H1 (cell line): ENCODE data around the gene EPS8L1. TPM values are rescaled to one million over a fixed set of nuclear protein-coding genes. Genes with fewer than 3 reads are reported as not detected.
A peak's percentile ranks its signal among the peaks of the same experiment; 100 is the strongest.

ENCODE experiments used
- CTCF ChIA-PET: fragments of 300-600 bp; sonication (Branson Sonifier 250); formaldehyde crosslinking; loops from one replicate; lab custom pipeline; 2021; ENCODE audit not compliant: partially characterized antibody; lab: Charles Lee
- POLR2A ChIA-PET: fragments of 300-600 bp; sonication (Branson Sonifier 250); formaldehyde crosslinking; loops from one replicate; lab custom pipeline; 2021; ENCODE audit warnings: inconsistent platforms; ENCODE audit not compliant: partially characterized antibody; lab: Charles Lee
- DNase-seq, 2 experiments: peaks; one replicate each; pipeline versions ENCODE4 v3.0.0 to v3.0.0-alpha.2; 2010 to 2022; ENCODE audit warnings: low spot score in 2 of 2, low read depth in 1 of 2, mixed read lengths in 1 of 2
- FAIRE-seq: peaks from 2 replicates; lab custom pipeline; 2011; peaks lifted over from hg19 to GRCh38; lab: Jason Lieb, UNC
- H2AFZ ChIP-seq: 2 replicates; pipeline ENCODE4 v1.8.1; 2012; ENCODE audit warnings: low read length, inconsistent platforms
- H2AK5ac ChIP-seq: 2 replicates; pipeline ENCODE4 v1.6.1; 2013; ENCODE audit warnings: low read depth, low read length
- H2BK120ac ChIP-seq: replicated peaks from 2 replicates; pipeline ENCODE3; 2013; ENCODE audit warnings: low read depth, low read length, inconsistent platforms
- H2BK12ac ChIP-seq: 2 replicates; pipeline ENCODE4 v1.6.1; 2013; ENCODE audit warnings: low read depth, low read length
- H2BK15ac ChIP-seq: 2 replicates; pipeline ENCODE4 v1.6.1; 2013; ENCODE audit warnings: low read length
- H2BK20ac ChIP-seq: 2 replicates; pipeline ENCODE4 v1.6.1; 2013; ENCODE audit warnings: low read length
- H2BK5ac ChIP-seq: 2 replicates; pipeline ENCODE4 v1.6.1; 2013; ENCODE audit warnings: low read depth, low read length
- H3K14ac ChIP-seq: 2 replicates; pipeline ENCODE4 v1.6.1; 2013; ENCODE audit warnings: inconsistent platforms; ENCODE audit not compliant: insufficient read length
- H3K18ac ChIP-seq: 2 replicates; pipeline ENCODE4 v1.6.1; 2013; ENCODE audit warnings: low read length; ENCODE audit errors: extremely low read depth
- H3K23ac ChIP-seq: 2 replicates; pipeline ENCODE4 v1.6.1; 2013; ENCODE audit warnings: inconsistent platforms; ENCODE audit not compliant: insufficient read length
- H3K23me2 ChIP-seq: 2 replicates; pipeline ENCODE4 v1.6.1; 2013; ENCODE audit warnings: low read depth, low read length
- H3K27ac ChIP-seq: 2 replicates; pipeline ENCODE4 v1.6.1; 2011; ENCODE audit warnings: low read depth, low read length, inconsistent platforms
- H3K27me3 ChIP-seq, 4 experiments: replicated peaks in 1 of 4; 1 replicate in 1 of 4; 2 replicates in 3 of 4; pipeline versions ENCODE4 v1.6.1 to v1.8.1; 2011 to 2013; ENCODE audit warnings: low read length in 3 of 4, mild to moderate bottlenecking in 3 of 4, inconsistent platforms in 2 of 4, mixed read lengths in 2 of 4, moderate library complexity in 1 of 4; ENCODE audit not compliant: control insufficient read depth in 3 of 4, insufficient read depth in 3 of 4; ENCODE audit errors: extremely low read depth in 1 of 4
- H3K36me3 ChIP-seq, 4 experiments: 2 replicates each; pipeline versions ENCODE4 v1.6.1 to v1.8.1; 2011 to 2013; ENCODE audit warnings: mild to moderate bottlenecking in 4 of 4, low read length in 3 of 4, moderate library complexity in 2 of 4, control low read depth in 1 of 4, inconsistent platforms in 1 of 4; ENCODE audit not compliant: insufficient read depth in 4 of 4, control insufficient read depth in 2 of 4
- H3K4ac ChIP-seq: replicated peaks from 2 replicates; pipeline ENCODE3; 2013; ENCODE audit warnings: low read length, low read depth, mixed read lengths, inconsistent platforms; ENCODE audit not compliant: insufficient read length
- H3K4me1 ChIP-seq, 4 experiments: replicated peaks in 1 of 4; 1 replicate in 1 of 4; 2 replicates in 3 of 4; pipeline versions ENCODE4 v1.6.1 to v1.8.1; 2011 to 2013; ENCODE audit warnings: low read length in 3 of 4, inconsistent platforms in 2 of 4, mixed read lengths in 1 of 4; ENCODE audit not compliant: insufficient read depth in 4 of 4, control insufficient read depth in 3 of 4
- H3K4me2 ChIP-seq, 2 experiments: 2 replicates each; pipeline versions ENCODE4 v1.6.1 to v1.8.1; 2011 to 2013; ENCODE audit warnings: low read depth in 2 of 2, low read length in 2 of 2, control low read depth in 1 of 2, inconsistent platforms in 1 of 2, mild to moderate bottlenecking in 1 of 2; ENCODE audit not compliant: insufficient read depth in 1 of 2
- H3K4me3 ChIP-seq, 4 experiments: fragments of 200-600, 300-600 bp in 1 of 4; sonication (generic), shearing (Covaris generic), sonication (Bioruptor Twin) in 1 of 4; 2 replicates each; pipeline versions ENCODE4 v1.5.1 to v1.8.1; 2011 to 2016; ENCODE audit warnings: low read length in 4 of 4, low read depth in 3 of 4, control low read depth in 2 of 4, inconsistent platforms in 2 of 4, mild to moderate bottlenecking in 2 of 4, mixed read lengths in 1 of 4, moderate library complexity in 1 of 4; ENCODE audit not compliant: insufficient read depth in 2 of 4; ENCODE audit errors: extremely low read depth in 1 of 4
- H3K56ac ChIP-seq: replicated peaks from 2 replicates; pipeline ENCODE3; 2013; ENCODE audit warnings: low read depth, mild to moderate bottlenecking, mixed read lengths, low read length, inconsistent platforms; ENCODE audit not compliant: insufficient read length
- H3K79me1 ChIP-seq: 2 replicates; pipeline ENCODE4 v1.6.1; 2013; ENCODE audit warnings: low read depth, low read length, control low read depth
- H3K79me2 ChIP-seq, 2 experiments: 2 replicates each; pipeline versions ENCODE4 v1.6.1 to v1.8.1; 2012 to 2013; ENCODE audit warnings: low read length in 2 of 2, mild to moderate bottlenecking in 2 of 2, inconsistent platforms in 1 of 2; ENCODE audit not compliant: insufficient read depth in 2 of 2, control insufficient read depth in 1 of 2
- H3K9ac ChIP-seq, 4 experiments: replicated peaks in 1 of 4; 1 replicate in 1 of 4; 2 replicates in 3 of 4; pipeline versions ENCODE4 v1.6.1 to v1.8.1; 2011 to 2013; ENCODE audit warnings: low read depth in 3 of 4, low read length in 3 of 4, control low read depth in 2 of 4, mild to moderate bottlenecking in 2 of 4, moderate library complexity in 2 of 4, inconsistent platforms in 1 of 4; ENCODE audit errors: extremely low read depth in 1 of 4
- H3K9me3 ChIP-seq, 2 experiments: 2 replicates each; pipeline versions ENCODE4 v1.6.1 to v1.8.1; 2012 to 2013; ENCODE audit warnings: mild to moderate bottlenecking in 2 of 2, moderate library complexity in 2 of 2, control low read depth in 1 of 2, inconsistent platforms in 1 of 2, low read depth in 1 of 2, low read length in 1 of 2, mixed read lengths in 1 of 2; ENCODE audit not compliant: insufficient read depth in 2 of 2
- H4K20me1 ChIP-seq, 2 experiments: replicated peaks in 1 of 2; 2 replicates each; pipeline versions ENCODE3 to v1.8.1; 2011 to 2013; ENCODE audit warnings: inconsistent platforms in 2 of 2, low read length in 2 of 2, mild to moderate bottlenecking in 1 of 2; ENCODE audit not compliant: insufficient read depth in 2 of 2, control insufficient read depth in 1 of 2
- H4K5ac ChIP-seq: 2 replicates; pipeline ENCODE4 v1.6.1; 2013; ENCODE audit warnings: low read length, low read depth, mixed read lengths, inconsistent platforms; ENCODE audit not compliant: insufficient read length
- H4K8ac ChIP-seq: 2 replicates; pipeline ENCODE4 v1.8.0; 2013; ENCODE audit warnings: mild to moderate bottlenecking, moderate library complexity, low read length, inconsistent platforms; ENCODE audit not compliant: insufficient read depth; ENCODE audit errors: extremely low read depth
- H4K91ac ChIP-seq: replicated peaks from 2 replicates; pipeline ENCODE3; 2013; ENCODE audit warnings: low read length, mixed read lengths, inconsistent platforms; ENCODE audit not compliant: insufficient read length
- CHD2 ChIP-seq: IDR thresholded peaks from 2 replicates; pipeline ENCODE4 v1.6.1; 2012; ENCODE audit warnings: low read length, improper control_type of control experiment
- MAFK ChIP-seq: IDR thresholded peaks from 2 replicates; pipeline ENCODE4 v1.6.1; 2012; ENCODE audit warnings: low read depth, mild to moderate bottlenecking, improper control_type of control experiment, low read length
- WGBS, 2 experiments: shearing (Covaris generic) in 1 of 2; methylation state at CpG; one replicate each; pipeline versions ENCODE4 v1.1.6 to v1.1.7; 2013 to 2015; ENCODE audit warnings: low lambda C conversion rate in 2 of 2, mixed read lengths in 2 of 2, inconsistent platforms in 1 of 2, low coverage in 1 of 2, missing lambda C conversion rate in 1 of 2; ENCODE audit not compliant: insufficient replicate concordance in 2 of 2, insufficient coverage in 1 of 2, insufficient read length in 1 of 2; ENCODE audit errors: extremely low coverage in 1 of 2, missing lambda C conversion rate in 1 of 2; 5-methylcytosine and 5-hydroxymethylcytosine counted together
- polyA plus RNA-seq, 7 experiments: library from polyadenylated mRNA; depleted of rRNA in 3 of 7; stranded (reverse) in 5 of 7; unstranded in 2 of 7; fragments of >200 nt in 5 of 7; fragments of 200-250 nt in 2 of 7; gene quantifications; 1 replicate in 5 of 7; 2 replicates in 1 of 7; 4 replicates in 1 of 7; pipeline versions ENCODE4 v1.2.1 to v1.2.3, GENCODE V29; 2011 to 2013; ENCODE audit warnings: missing spikeins in 2 of 7, mixed read lengths in 2 of 7
- total RNA-seq: library from RNA; stranded (reverse); fragmentation: NEBNext Ultra II Directional; extraction: Animal tissue kit (Norgen Biotek cat#: 25700); gene quantifications from 2 replicates; pipeline ENCODE4 v1.2.1, GENCODE V29; 2021
- TF ChIP-seq, protein P1 (sequence below), 3 experiments: IDR thresholded peaks; 1 replicate in 2 of 3; 2 replicates in 1 of 3; pipeline versions ENCODE4 v1.5.1 to v1.6.1; 2011; ENCODE audit warnings: low read length in 3 of 3, mild to moderate bottlenecking in 3 of 3, inconsistent platforms in 2 of 3, low read depth in 1 of 3, moderate library complexity in 1 of 3; ENCODE audit not compliant: insufficient read depth in 1 of 3; ENCODE audit errors: control extremely low read depth in 1 of 3

The EPS8L1 gene
- total and polyA plus RNA-seq, 2 of the 8 experiments (the other 6 are each of a cell fraction or from before 2014, with no cell fraction given) = 19.8 to 30.2 TPM

DNA sequence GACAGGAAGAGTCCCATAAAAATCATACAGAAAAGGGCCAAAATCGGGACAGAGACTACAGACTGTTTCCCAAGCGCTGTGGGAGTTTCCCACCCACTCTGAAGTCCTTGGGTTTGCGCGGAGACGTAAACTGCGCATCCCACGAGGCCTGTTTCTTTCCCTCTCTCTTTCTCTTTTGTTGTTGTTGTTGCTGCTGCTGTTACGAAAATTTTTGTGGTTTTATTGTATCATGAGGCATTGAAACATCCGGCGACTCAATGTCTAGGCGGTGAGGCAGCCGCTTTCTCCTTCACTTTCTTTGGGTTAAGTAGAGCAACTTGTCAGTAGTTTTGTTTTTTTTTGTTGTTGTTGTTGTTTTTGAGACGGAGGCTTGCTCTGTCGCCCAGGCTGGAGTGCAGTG is 43.4 kb downstream of the EPS8L1 start:
- peak overlapping the region; percentile 93; the same call in 1 of the 2 replicates for H2BK5ac ChIP-seq
- H3K27ac ChIP-seq = 0 out of 2 replicates have a peak overlapping the region, but pooled peaks have one; percentile 46
- no peak overlapping the region for H3K14ac ChIP-seq
- no peak overlapping the region for H3K56ac ChIP-seq
- peaks cover 17% of the 10 kb centered on the region for H3K23me2 ChIP-seq
- peak overlapping the region; percentile 54 for H2AFZ ChIP-seq
- no peak overlapping the region for H2BK15ac ChIP-seq
- H3K23ac ChIP-seq = no peak overlapping the region
- H4K5ac ChIP-seq = peak overlapping the region; percentile 1
- H4K20me1 ChIP-seq = peaks cover 16 to 21% of the 10 kb centered on the region in 2 experiments
- POLR2A ChIA-PET = interaction anchor here (0.8 to 6.4 kb wide), 15 partner anchors 11 to 653 kb away, joined by 3 to 72 read pairs (median 5); partner anchors contain the start of gene BRSK1
- H3K4ac ChIP-seq = no peak overlapping the region
- H2BK120ac ChIP-seq = no peak overlapping the region
- no peak for DNase-seq
- H4K8ac ChIP-seq = 0 out of 2 replicates have a peak overlapping the region, but pooled peaks have one; percentile 88
- H3K36me3 ChIP-seq = no peaks in the 10 kb centered on the region
- H3K79me1 ChIP-seq = peaks cover 17% of the 10 kb centered on the region
- CTCF ChIA-PET = interaction anchor here (0.6 to 2.4 kb wide), 5 partner anchors 11 to 187 kb away, joined by 3 to 7 read pairs (median 3); no protein-coding TSS in a partner anchor
- no peak for FAIRE-seq
- peak overlapping the region; percentile 73 to 99 for H3K4me2 ChIP-seq
- H3K4me3 ChIP-seq = peak overlapping the region; percentile 69 to 89 (median 79)
- H2BK20ac ChIP-seq = no peak overlapping the region
- TF ChIP-seq MAFK = no peak
- TF ChIP-seq, protein P1, sequence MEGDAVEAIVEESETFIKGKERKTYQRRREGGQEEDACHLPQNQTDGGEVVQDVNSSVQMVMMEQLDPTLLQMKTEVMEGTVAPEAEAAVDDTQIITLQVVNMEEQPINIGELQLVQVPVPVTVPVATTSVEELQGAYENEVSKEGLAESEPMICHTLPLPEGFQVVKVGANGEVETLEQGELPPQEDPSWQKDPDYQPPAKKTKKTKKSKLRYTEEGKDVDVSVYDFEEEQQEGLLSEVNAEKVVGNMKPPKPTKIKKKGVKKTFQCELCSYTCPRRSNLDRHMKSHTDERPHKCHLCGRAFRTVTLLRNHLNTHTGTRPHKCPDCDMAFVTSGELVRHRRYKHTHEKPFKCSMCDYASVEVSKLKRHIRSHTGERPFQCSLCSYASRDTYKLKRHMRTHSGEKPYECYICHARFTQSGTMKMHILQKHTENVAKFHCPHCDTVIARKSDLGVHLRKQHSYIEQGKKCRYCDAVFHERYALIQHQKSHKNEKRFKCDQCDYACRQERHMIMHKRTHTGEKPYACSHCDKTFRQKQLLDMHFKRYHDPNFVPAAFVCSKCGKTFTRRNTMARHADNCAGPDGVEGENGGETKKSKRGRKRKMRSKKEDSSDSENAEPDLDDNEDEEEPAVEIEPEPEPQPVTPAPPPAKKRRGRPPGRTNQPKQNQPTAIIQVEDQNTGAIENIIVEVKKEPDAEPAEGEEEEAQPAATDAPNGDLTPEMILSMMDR (IDR thresholded peaks at IDR 0.05; ENCODE audit: control extremely low read depth in 1 of 3, insufficient read depth in 1 of 3, low read depth in 1 of 3, low read length in 3 of 3) = no peak
- TF ChIP-seq CHD2 = no peak
- no peak overlapping the region for H2AK5ac ChIP-seq
- peaks cover 0 to 28% of the 10 kb centered on the region in 2 experiments; a peak in 2 of 4 replicates for H3K79me2 ChIP-seq
- H3K18ac ChIP-seq = peak overlapping the region; percentile 24; the same call in 1 of the 2 replicates
- H4K91ac ChIP-seq = peak overlapping the region; percentile 3
- H3K9me3 ChIP-seq = no peaks in the 10 kb centered on the region
- peak overlapping the region in 3 of 4 experiments; percentile 28 to 76 (median 48); a peak in 5 of 7 replicates for H3K9ac ChIP-seq
- H3K27me3 ChIP-seq = no peaks in the 10 kb centered on the region
- H3K4me1 ChIP-seq = peaks cover 0 to 20% (median 12%) of the 10 kb centered on the region in 4 experiments; a peak in 5 of 7 replicates
- WGBS, 2 experiments = 73% methylated on average over 13 of the region's 14 CpGs; no CpG with 5 or more reads in 1 of the 2 experiments
- H2BK12ac ChIP-seq = no peak overlapping the region; the same call in 1 of the 2 replicates
